Measurements from ENCODE around the gene PCDHB15. TPM values are rescaled to one million over a fixed set of nuclear protein-coding genes. Genes with fewer than 3 reads are reported as not detected.
"Not testable (repeated sequence)": the region's sequence is repeated elsewhere in the genome, so short reads cannot be mapped to it uniquely, and the experiment has no call there.

Gene PCDHB15
- 10 to 100 TPM in 3 of 4 donors, 1 to 10 TPM in 1; 5.0 to 17.8 (median 12.1) TPM for total RNA-seq

DNA sequence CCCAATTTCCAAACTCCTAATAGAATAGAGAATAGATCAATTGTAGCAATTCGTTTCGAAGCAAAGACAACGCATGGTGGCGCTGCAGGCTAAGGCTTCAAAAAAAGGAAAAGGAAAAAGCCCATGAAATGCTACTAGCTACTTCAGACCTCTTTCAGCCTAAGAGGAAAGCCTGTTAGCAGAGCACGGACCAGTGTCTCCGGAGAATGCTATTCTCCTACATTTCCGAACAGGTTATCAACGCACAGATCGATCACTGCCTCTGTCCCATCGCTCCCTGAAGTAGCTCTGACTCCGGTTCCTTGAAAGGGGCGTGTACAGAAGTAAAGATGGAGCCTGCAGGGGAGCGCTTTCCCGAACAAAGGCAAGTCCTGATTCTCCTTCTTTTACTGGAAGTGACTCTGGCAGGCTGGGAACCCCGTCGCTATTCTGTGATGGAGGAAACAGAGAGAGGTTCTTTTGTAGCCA lies at the start of gene PCDHB15:
Gene PCDHB15, plus strand, starts transcription at position 146 of the 468 bp plus-strand sequence. Its CDS starts 184 bp downstream, at position 330.
- Histone ChIP-seq H3K4me3 (peak within 1 kb of the TSS in 1 of 2 donors; percentile 16), H3K27me3 (no peaks in the 10 kb centered on the region), H3K27ac (no peak within 1 kb of the TSS), H3K9me3 (peaks cover 0 to 91% of the 10 kb centered on the region in 2 donors), H3K4me1 (no peaks in the 10 kb centered on the region), H3K36me3 (no peaks in the 10 kb centered on the region)
- intact Hi-C loops (cut with DNase I; ENCODE audit: low total_unique reads), result no loop called here
- peak; percentile 19 to 36 for DNase-seq
- TF ChIP-seq POLR2A (IDR thresholded peaks at IDR 0.05), result no peak
- TF ChIP-seq, protein P1, sequence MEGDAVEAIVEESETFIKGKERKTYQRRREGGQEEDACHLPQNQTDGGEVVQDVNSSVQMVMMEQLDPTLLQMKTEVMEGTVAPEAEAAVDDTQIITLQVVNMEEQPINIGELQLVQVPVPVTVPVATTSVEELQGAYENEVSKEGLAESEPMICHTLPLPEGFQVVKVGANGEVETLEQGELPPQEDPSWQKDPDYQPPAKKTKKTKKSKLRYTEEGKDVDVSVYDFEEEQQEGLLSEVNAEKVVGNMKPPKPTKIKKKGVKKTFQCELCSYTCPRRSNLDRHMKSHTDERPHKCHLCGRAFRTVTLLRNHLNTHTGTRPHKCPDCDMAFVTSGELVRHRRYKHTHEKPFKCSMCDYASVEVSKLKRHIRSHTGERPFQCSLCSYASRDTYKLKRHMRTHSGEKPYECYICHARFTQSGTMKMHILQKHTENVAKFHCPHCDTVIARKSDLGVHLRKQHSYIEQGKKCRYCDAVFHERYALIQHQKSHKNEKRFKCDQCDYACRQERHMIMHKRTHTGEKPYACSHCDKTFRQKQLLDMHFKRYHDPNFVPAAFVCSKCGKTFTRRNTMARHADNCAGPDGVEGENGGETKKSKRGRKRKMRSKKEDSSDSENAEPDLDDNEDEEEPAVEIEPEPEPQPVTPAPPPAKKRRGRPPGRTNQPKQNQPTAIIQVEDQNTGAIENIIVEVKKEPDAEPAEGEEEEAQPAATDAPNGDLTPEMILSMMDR (IDR thresholded peaks at IDR 0.05), result peak in 3 of 4 experiments; percentile 11 to 31 (median 12)

DNA sequence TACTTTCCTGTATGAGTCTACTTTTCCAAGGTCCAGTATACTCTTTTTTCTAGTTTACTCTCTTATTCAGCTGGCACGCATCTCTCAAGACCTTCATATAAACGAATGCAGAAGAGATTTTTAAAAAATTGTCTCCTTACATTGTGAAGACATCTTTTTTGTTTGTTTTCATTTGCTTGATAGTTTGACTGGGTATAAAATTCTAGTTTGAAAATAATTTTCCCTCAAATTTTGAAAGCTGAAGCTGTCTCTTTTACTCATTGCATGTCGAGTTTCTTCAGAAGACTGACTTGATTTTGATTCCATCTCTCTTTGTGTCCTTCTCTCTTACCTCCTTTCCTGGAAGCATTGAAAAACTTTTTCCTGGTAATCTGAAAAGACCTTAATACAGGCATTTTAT lies 48.8 kb upstream of the PCDHB15 start:
- DNase-seq, result no peak
- no peaks in the 10 kb centered on the region for H3K27me3 ChIP-seq
- intact Hi-C loops (cut with DNase I; ENCODE audit: low total_unique reads), result no loop called here
- no peaks in the 10 kb centered on the region for H3K4me1 ChIP-seq
- no peak overlapping the region for H3K4me3 ChIP-seq
- peaks cover 0 to 66% of the 10 kb centered on the region in 2 donors for H3K9me3 ChIP-seq
- H3K36me3 ChIP-seq, result no peaks in the 10 kb centered on the region
- TF ChIP-seq, protein P1 (IDR thresholded peaks at IDR 0.05), result no peak
- TF ChIP-seq POLR2A (IDR thresholded peaks at IDR 0.05), result no peak
- no peak overlapping the region for H3K27ac ChIP-seq

DNA sequence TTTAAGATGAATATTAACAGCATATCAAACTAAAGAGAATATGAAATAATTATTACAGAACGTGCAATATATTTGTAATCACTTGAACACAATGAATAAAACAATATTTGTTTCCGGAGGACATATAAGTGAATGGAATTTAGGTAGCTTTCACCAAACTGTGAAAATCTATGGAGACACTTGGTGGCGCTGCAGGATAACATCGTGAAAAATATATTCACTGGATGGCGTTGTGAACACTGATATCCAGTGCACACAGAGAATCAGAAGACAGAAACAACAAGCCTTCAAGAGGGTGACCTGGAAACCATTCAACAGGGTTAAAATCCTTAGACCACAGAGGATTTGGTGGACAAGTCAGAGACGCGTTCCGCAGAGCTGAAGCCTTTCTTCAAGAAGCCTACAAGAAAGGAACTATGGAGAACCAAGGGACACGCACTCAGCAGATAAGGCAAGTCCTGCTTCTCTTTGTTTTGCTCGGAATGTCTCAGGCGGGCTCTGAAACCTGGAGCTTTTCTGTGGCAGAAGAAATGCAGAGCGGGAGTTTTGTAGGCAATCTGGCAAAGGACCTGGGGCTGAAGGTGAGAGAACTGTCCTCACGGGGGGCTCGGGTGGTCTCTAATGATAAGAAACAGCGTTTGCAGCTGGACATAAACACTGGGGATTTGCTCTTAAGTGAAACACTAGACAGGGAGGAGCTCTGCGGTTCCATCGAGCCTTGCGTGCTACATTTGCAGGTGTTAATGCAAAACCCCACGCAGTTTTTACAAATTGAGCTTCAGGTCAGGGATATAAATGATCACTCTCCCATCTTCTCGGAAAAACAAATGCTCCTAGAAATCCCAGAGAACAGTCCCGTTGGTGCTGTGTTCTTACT lies 45.6 kb upstream of the PCDHB15 start, which contains the start of gene PCDHB11:
Gene PCDHB11, plus strand, starts transcription at position 269 of the 877 bp plus-strand sequence. Its CDS starts 148 bp downstream, at position 417.
- Histone ChIP-seq H3K4me3 (no peak within 1 kb of the TSS), H3K27me3 (no peaks in the 10 kb centered on the region), H3K4me1 (no peaks in the 10 kb centered on the region), H3K27ac (no peak within 1 kb of the TSS), H3K36me3 (no peaks in the 10 kb centered on the region), H3K9me3 (peaks cover 0 to 74% of the 10 kb centered on the region in 2 donors)
- intact Hi-C loops (cut with DNase I; ENCODE audit: low total_unique reads), result no loop called here
- TF ChIP-seq POLR2A (IDR thresholded peaks at IDR 0.05), result no peak
- TF ChIP-seq, protein P1 (IDR thresholded peaks at IDR 0.05), result no peak
- DNase-seq, result no peak

DNA sequence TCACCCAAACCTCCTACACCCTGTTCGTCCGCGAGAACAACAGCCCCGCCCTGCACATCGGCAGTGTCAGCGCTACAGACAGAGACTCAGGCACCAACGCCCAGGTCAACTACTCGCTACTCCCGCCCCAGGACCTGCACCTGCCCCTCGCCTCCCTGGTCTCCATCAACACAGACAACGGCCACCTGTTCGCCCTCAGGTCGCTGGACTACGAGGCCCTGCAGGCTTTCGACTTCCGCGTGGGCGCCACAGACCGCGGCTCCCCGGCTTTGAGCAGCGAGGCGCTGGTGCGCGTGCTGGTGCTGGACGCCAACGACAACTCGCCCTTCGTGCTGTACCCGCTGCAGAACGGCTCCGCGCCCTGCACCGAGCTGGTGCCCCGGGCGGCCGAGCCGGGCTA lies 44.1 kb upstream of the PCDHB15 start:
- DNase-seq; H3K27me3 ChIP-seq; H3K4me3 ChIP-seq; H3K27ac ChIP-seq; intact Hi-C loops (cut with DNase I; ENCODE audit: low total_unique reads); H3K36me3 ChIP-seq; H3K4me1 ChIP-seq: not testable (repeated sequence)
- peaks cover 0 to 81% of the 10 kb centered on the region in 2 donors for H3K9me3 ChIP-seq

DNA sequence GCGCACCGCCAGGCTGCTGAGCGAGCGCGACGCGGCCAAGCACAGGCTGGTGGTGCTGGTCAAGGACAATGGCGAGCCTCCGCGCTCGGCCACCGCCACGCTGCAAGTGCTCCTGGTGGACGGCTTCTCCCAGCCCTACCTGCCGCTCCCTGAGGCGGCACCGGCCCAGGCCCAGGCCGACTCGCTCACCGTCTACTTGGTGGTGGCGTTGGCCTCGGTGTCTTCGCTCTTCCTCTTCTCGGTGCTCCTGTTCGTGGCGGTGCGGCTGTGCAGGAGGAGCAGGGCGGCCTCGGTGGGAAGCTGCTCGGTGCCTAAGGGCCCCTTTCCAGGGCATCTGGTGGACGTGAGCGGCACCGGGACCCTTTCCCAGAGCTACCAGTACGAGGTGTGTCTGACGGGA lies 43.5 kb upstream of the PCDHB15 start:
- H3K4me1 ChIP-seq; DNase-seq; H3K27me3 ChIP-seq; H3K4me3 ChIP-seq; H3K36me3 ChIP-seq; H3K27ac ChIP-seq; intact Hi-C loops (cut with DNase I; ENCODE audit: low total_unique reads): not testable (repeated sequence)
- peaks cover 0 to 80% of the 10 kb centered on the region in 2 donors for H3K9me3 ChIP-seq

DNA sequence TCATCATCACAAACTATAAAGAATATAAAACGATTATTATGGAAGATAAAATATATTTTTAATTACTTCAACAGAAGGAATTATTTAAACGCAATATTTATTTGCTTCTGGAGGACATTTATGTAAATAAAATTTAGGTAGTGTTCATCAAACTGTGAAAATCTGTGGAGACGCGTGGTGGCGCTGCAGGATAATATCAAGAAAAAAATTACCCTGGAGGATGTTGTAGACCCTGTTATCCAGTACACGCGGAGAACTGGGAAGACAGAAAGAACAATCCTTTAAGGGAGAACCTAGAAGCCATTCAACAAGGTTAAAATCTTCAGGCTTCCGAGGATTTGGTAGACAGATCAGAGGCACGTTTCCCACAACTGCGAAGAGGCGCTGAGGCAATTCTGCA lies 36.7 kb upstream of the PCDHB15 start, which contains the start of gene PCDHB12:
Gene PCDHB12, plus strand, starts transcription at position 242 of the 400 bp plus-strand sequence. CDS start 189 bp downstream, outside the sequence.
- peaks cover 0 to 66% of the 10 kb centered on the region in 2 donors for H3K9me3 ChIP-seq
- TF ChIP-seq POLR2A (IDR thresholded peaks at IDR 0.05), result no peak
- TF ChIP-seq, protein P1 (IDR thresholded peaks at IDR 0.05), result peak in 1 of 4 experiments; percentile 6
- intact Hi-C loops (cut with DNase I; ENCODE audit: low total_unique reads), result no loop called here
- H3K36me3 ChIP-seq, result no peaks in the 10 kb centered on the region
- no peaks in the 10 kb centered on the region for H3K27me3 ChIP-seq
- DNase-seq, result no peak
- no peak within 1 kb of the TSS for H3K4me3 ChIP-seq
- no peak within 1 kb of the TSS for H3K27ac ChIP-seq
- H3K4me1 ChIP-seq, result no peaks in the 10 kb centered on the region

DNA sequence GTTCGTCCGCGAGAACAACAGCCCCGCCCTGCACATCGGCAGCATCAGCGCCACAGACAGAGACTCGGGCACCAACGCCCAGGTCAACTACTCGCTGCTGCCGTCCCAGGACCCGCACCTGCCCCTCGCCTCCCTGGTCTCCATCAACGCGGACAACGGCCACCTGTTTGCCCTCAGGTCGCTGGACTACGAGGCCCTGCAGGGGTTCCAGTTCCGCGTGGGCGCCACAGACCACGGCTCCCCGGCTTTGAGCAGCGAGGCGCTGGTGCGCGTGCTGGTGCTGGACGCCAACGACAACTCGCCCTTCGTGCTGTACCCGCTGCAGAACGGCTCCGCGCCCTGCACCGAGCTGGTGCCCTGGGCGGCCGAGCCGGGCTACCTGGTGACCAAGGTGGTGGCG lies 34.9 kb upstream of the PCDHB15 start:
- H3K36me3 ChIP-seq; H3K4me1 ChIP-seq; H3K27ac ChIP-seq; H3K4me3 ChIP-seq; DNase-seq; H3K27me3 ChIP-seq; intact Hi-C loops (cut with DNase I; ENCODE audit: low total_unique reads): not testable (repeated sequence)
- H3K9me3 ChIP-seq, result peaks cover 0 to 62% of the 10 kb centered on the region in 2 donors

DNA sequence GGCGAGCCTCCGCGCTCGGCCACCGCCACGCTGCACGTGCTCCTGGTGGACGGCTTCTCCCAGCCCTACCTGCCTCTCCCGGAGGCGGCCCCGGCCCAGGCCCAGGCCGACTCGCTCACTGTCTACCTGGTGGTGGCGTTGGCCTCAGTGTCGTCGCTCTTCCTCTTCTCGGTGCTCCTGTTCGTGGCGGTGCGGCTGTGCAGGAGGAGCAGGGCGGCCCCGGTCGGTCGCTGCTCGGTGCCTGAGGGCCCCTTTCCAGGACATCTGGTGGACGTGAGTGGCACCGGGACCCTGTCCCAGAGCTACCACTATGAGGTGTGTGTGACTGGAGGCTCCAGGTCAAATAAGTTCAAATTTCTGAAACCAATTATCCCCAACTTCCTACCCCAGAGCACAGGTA lies 34.3 kb upstream of the PCDHB15 start:
- intact Hi-C loops (cut with DNase I; ENCODE audit: low total_unique reads); H3K36me3 ChIP-seq; H3K4me3 ChIP-seq; H3K27me3 ChIP-seq; DNase-seq; H3K4me1 ChIP-seq; H3K27ac ChIP-seq: not testable (repeated sequence)
- peaks cover 0 to 62% of the 10 kb centered on the region in 2 donors for H3K9me3 ChIP-seq
